DMS153 treated with DMSO at 0.1 percent for 48 hours (cell line): ENCODE data around the gene POU2AF2.
"Not testable (repeated sequence)": the region's sequence is repeated elsewhere in the genome, so short reads cannot be mapped to it uniquely, and the experiment has no call there.

Source experiments
- DNase-seq: peaks from one replicate; lab custom pipeline; 2025; ENCODE audit not compliant: unreplicated experiment; lab: John Stamatoyannopoulos, UW

The POU2AF2 gene

GRCh38 chr11:111301004-111301841 lies 55.7 kb downstream of the POU2AF2 start:
- DNase-seq: peak; percentile 33

- DNase-seq: no peak
These were observed 56.3 kb downstream of the POU2AF2 start for GRCh38 chr11:111301842-111302118.

DNA sequence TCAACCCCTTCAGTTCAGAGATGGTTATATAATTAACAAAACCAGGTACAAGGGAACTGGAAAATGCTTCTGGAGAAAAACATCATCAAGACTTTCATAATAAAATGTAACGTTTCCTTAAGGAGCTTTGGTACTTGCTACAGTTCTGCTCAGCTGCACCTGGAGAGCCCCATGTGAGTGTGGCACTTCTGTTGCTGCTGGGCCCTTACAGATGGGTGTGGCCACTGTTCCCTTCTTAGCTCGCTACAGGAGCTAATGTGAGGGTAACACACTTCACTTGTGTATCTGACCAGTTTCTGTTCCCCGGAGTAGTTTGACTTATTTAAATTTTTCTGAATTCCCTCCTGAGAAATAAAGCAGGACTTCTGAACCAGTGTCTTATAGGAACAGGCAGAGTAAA lies 56.8 kb downstream of the POU2AF2 start:
- DNase-seq: peak; percentile 68

DNA sequence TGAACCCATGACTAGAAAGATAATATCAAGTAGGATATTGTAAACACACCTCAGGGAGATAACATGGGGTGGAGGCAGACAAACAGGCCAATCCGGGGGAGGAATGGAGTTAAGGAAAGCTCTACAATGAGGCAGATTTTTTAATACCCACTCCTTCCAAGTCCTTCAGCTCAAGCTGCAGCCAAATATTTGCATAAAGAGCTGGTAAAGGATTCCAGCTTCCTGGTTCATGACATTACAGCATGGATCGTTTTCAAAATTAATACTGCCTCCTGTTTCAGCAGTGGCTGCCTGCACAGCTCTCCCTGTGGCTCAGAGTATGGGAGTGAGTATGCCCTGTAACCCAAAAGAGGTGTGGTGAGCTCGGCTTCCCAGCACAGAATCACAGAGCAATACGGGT lies 57.9 kb downstream of the POU2AF2 start:
- peak; percentile 92 for DNase-seq

DNA sequence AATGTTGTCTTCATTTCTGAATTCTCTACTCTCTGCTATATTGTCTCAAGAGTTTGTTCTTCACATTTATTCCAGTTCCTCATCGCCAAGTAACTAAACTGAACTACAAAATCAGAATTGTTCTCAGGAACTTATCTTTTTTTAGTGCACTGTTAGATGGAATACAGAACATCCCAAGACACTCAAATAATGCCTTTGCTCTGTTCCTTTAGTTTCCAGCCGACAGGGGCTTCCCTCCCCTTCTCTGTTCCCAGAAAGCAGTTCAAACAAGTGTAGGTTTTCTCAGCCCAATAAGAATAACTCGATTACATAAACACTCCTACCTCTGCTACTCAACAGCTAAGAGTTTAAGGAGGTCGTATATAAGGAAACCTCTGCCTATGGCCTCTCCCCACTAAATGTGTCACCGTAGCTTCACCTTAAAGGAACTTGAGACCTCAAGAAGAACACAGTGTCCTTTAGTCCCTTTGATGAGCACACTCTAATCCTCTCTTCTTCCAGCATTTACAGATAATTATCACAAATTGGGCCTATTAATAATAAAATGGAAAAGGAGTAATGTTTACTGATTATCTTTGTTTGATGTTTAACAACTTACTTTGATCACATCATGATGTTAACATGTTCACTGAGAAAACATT lies 59.8 kb downstream of the POU2AF2 start:
- DNase-seq: peak; percentile 27

DNA sequence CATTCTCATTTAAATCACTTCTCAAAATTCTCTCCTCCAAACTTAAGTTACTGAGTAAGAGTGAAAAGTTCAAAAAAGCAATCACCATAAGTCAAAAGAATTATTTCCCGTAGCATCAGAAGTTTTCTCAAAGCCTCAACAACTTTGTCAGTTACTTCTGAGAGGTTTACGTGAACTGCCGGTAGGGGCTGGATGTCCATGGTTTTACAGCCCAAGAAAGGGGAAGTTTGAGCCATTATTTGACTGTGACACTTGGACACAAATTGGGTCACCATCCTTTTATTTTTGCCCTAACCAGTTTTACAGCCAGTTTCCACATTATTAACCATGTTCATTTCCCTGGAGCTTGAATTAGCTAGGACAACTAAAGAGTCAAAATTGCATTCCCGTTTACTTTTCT lies 60.4 kb downstream of the POU2AF2 start:
- no peak for DNase-seq

DNA sequence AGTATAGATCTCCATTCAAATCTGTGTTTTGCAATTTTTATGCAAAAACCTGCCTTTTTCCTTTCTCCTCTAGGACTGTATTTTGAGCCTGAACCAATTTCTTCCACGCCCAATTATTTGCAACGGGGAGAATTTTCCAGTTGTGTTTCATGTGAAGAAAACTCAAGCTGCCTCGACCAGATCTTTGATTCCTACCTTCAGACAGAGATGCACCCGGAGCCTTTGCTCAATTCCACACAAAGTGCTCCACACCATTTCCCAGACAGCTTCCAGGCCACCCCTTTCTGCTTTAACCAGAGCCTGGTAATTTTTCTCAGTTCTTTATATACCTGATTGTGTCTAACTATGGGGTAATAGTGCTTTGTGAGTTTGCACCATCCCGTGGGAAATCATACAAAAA lies 60.8 kb downstream of the POU2AF2 start:
- DNase-seq: no peak

GRCh38 chr11:111307472-111308108 lies 62.1 kb downstream of the POU2AF2 start:
- peak; percentile 80 for DNase-seq

DNA sequence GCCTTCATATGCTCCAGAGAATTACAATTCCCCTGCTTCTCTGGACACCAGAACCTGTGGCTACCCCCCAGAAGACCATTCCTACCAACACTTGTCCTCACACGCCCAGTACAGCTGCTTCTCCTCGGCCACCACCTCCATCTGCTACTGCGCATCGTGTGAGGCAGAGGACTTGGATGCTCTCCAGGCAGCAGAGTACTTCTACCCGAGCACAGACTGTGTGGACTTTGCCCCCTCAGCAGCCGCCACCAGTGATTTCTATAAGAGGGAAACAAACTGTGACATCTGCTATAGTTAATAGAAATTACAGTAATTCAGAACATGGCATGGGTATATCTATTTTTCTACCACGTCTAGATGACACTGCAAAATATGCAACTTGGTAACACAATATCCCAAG lies 62.6 kb downstream of the POU2AF2 start:
- peak; percentile 85 for DNase-seq

- DNase-seq: peak; percentile 84
These were observed 63.8 kb downstream of the POU2AF2 start for GRCh38 chr11:111309215-111309915.

- DNase-seq: peak; percentile 97
These were observed 64.6 kb downstream of the POU2AF2 start for GRCh38 chr11:111310088-111310487.

GRCh38 chr11:111310723-111311122 lies 65.2 kb downstream of the POU2AF2 start:
- no peak for DNase-seq

- DNase-seq: no peak
These were observed 66.6 kb downstream of the POU2AF2 start for GRCh38 chr11:111312076-111312475.

DNA sequence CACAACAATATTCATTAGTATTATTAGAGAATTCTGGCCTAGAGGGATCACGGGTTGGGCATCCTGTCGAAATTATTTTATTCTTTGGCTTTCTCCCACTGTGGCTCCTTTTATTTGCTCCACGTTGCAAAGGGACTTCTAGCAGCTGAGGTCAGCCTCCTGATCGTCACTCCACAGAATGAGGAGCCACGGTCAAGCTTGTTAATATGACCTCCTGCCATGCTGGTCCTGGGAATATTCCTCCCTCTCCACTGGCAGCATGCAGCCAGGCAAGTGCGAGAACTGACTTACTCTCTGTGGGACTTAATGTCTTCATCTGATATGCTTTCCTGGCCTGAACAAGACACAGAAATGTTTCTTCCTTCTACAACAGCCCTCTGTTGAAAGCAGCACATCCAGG lies 73.8 kb downstream of the POU2AF2 start:
- no peak for DNase-seq

- not testable (repeated sequence) for DNase-seq
These were observed 74.7 kb downstream of the POU2AF2 start for GRCh38 chr11:111320199-111320598.

GRCh38 chr11:111320728-111321568 lies 75.4 kb downstream of the POU2AF2 start:
- no peak for DNase-seq

GRCh38 chr11:111322534-111322933 lies 77.0 kb downstream of the POU2AF2 start:
- DNase-seq: no peak

GRCh38 chr11:111324277-111324720 lies 78.8 kb downstream of the POU2AF2 start:
- DNase-seq: no peak

DNA sequence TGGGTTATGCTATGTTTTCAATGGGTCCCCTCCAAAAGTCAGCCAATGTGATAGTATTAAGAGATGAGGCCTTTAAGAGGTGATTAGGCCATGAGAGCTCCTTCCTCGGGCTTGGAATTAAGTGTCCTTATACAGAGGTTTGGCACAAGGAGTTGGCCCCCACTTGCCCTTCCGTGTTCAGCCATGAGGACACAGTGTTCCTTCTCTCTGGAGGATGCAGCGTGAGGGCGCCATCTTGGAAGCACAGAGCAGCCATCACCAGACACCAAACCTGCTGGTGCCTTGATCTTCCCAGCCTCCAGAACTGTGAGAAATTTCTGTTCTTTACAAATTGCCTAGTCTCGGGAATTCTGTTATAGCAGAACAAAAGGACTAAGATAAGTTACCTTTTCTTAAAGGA lies 79.7 kb downstream of the POU2AF2 start:
- no peak for DNase-seq

GRCh38 chr11:111326824-111327223 lies 81.3 kb downstream of the POU2AF2 start:
- DNase-seq: no peak
